Left ventricle myocardium superior (tissue), 1 donor: ENCODE results near the gene PBX2. TPM values are rescaled to one million over a fixed set of nuclear protein-coding genes. Genes with fewer than 3 reads are reported as not detected.
"Not testable (repeated sequence)": the region's sequence is repeated elsewhere in the genome, so short reads cannot be mapped to it uniquely, and the experiment has no call there.

Source experiments
- ATAC-seq: fragments of 200-7000 bp; cut with Tn5 transposase; one replicate; pipeline ENCODE4 v1.9.1; 2020; ENCODE audit warnings: mild to moderate bottlenecking, moderate library complexity
- DNase-seq: peaks from one replicate; pipeline ENCODE4 v3.0.0-alpha.2; 2020
- intact Hi-C: fragments of 100-400 bp; cut with micrococcal nuclease; formaldehyde crosslinking; loops from one replicate; pipeline ENCODE4 v1.11.0; 2022
- total RNA-seq: library from RNA; stranded (reverse); fragmentation: NEBNext Ultra II Directional; extraction: Animal tissue kit (Norgen Biotek cat#: 25700); gene quantifications from one replicate; pipeline ENCODE4 v1.2.1, GENCODE V29; 2021
- donor health status: DM: no; HTN: yes; CAD: no; lungs with severe emphysema.

Gene PBX2
- total RNA-seq, 1 donor from 2014 or later: 46.5 TPM

- ATAC-seq (no peak), DNase-seq (no peak)
- intact Hi-C loops: no loop called here
Measured at GRCh38 chr6:32208996-32209395, 19.0 kb upstream of the PBX2 start.

GRCh38 chr6:32204268-32204715 lies 14.3 kb upstream of the PBX2 start:
- intact Hi-C loops: no loop called here
- ATAC-seq: no peak
- no peak for DNase-seq

- ATAC-seq: no peak
- intact Hi-C loops: no loop called here
Measured at GRCh38 chr6:32203426-32204267, 13.6 kb upstream of the PBX2 start.

GRCh38 chr6:32202186-32202585 lies 12.2 kb upstream of the PBX2 start:
- intact Hi-C loops: no loop called here
- ATAC-seq (no peak), DNase-seq (no peak)

More at GRCh38 chr6:32203426-32204267, 13.6 kb upstream of the PBX2 start:
- DNase-seq: no peak

- ATAC-seq: no peak
- no peak for DNase-seq
- intact Hi-C loops: no loop called here
Measured at GRCh38 chr6:32200711-32201475, 10.9 kb upstream of the PBX2 start.

GRCh38 chr6:32198866-32199265 lies 8.9 kb upstream of the PBX2 start:
- ATAC-seq: no peak
- no peak for DNase-seq
- intact Hi-C loops: no loop called here

GRCh38 chr6:32198345-32198696 lies 8.3 kb upstream of the PBX2 start:
- intact Hi-C loops: no loop called here
- DNase-seq: no peak

GRCh38 chr6:32196682-32197616 lies 6.9 kb upstream of the PBX2 start:
- DNase-seq (peak; percentile 60), ATAC-seq (no peak)
- intact Hi-C loops: no loop called here

More at GRCh38 chr6:32198345-32198696, 8.3 kb upstream of the PBX2 start:
- no peak for ATAC-seq

- intact Hi-C loops: no loop called here
- ATAC-seq (peak; percentile 48), DNase-seq (peak; percentile 94)
Measured at GRCh38 chr6:32195902-32196681, 6.1 kb upstream of the PBX2 start.

GRCh38 chr6:32195652-32195901 lies 5.6 kb upstream of the PBX2 start:
- ATAC-seq: peak; percentile 88
- peak; percentile 100 for DNase-seq
- intact Hi-C loops: no loop called here

GRCh38 chr6:32194825-32195651 lies 5.0 kb upstream of the PBX2 start:
- ATAC-seq: no peak
- DNase-seq: no peak
- intact Hi-C loops: no loop called here

- no peak for ATAC-seq
- intact Hi-C loops: no loop called here
- DNase-seq: no peak
Measured at GRCh38 chr6:32194388-32194787, 4.4 kb upstream of the PBX2 start.

- DNase-seq, intact Hi-C loops, ATAC-seq: not testable (repeated sequence)
Measured at GRCh38 chr6:32193096-32193495, 3.1 kb upstream of the PBX2 start.

- intact Hi-C loops: no loop called here
- ATAC-seq: no peak
- DNase-seq: peak; percentile 77
Measured at GRCh38 chr6:32192608-32193039, 2.6 kb upstream of the PBX2 start, which contains the start of gene GPSM3. TSS of gene GPSM3 (minus strand) at chr6:32192643. CDS start at chr6:32192513, 130 bp downstream.

- DNase-seq (no peak), ATAC-seq (no peak)
- intact Hi-C loops: no loop called here
Measured at GRCh38 chr6:32191696-32192607, 1.9 kb upstream of the PBX2 start.

GRCh38 chr6:32190911-32191677 lies 1.1 kb upstream of the PBX2 start:
- ATAC-seq (no peak), DNase-seq (no peak)
- intact Hi-C loops: no loop called here
